HepG2 (cell line): Measurements from ENCODE around the gene SLC25A19. TPM values are rescaled to one million over a fixed set of nuclear protein-coding genes. Genes with fewer than 3 reads are reported as not detected.

Source experiments
- AFF4 ChIP-seq: sonication (generic); formaldehyde crosslinking; IDR thresholded peaks from 2 replicates; pipeline ENCODE4 v1.4.0; 2020; ENCODE audit warnings: missing genetic modification reagents
- GFI1 ChIP-seq: sonication (generic); formaldehyde crosslinking; IDR thresholded peaks from 2 replicates; pipeline ENCODE4 v1.5.0; 2020; ENCODE audit warnings: missing genetic modification reagents, mild to moderate bottlenecking, borderline replicate concordance
- JDP2 ChIP-seq: sonication (generic); formaldehyde crosslinking; IDR thresholded peaks from 2 replicates; pipeline ENCODE4 v1.8.1; 2022; ENCODE audit warnings: missing genetic modification reagents, borderline replicate concordance
- JUN ChIP-seq: sonication (generic); formaldehyde crosslinking; IDR thresholded peaks from 2 replicates; pipeline ENCODE4 v1.4.0; 2020; ENCODE audit warnings: mild to moderate bottlenecking, missing genetic modification reagents
- KAT2B ChIP-seq: fragments of 150-350 bp; IDR thresholded peaks from 2 replicates; pipeline ENCODE4 v1.6.1; 2014; ENCODE audit warnings: low read depth, low read length, borderline replicate concordance
- KDM2A ChIP-seq: sonication (generic); formaldehyde crosslinking; IDR thresholded peaks from 2 replicates; pipeline ENCODE4 v1.4.0; 2020; ENCODE audit warnings: low read depth, missing genetic modification reagents, borderline replicate concordance
- SRSF1 ChIP-seq: fragments of 200-400 bp; formaldehyde crosslinking; optimal IDR thresholded peaks from 2 replicates; pipeline ENCODE3; 2017; ENCODE audit warnings: mild to moderate bottlenecking, low read depth, low read length, moderate library complexity
- ZBTB21 ChIP-seq: sonication (generic); formaldehyde crosslinking; IDR thresholded peaks from 2 replicates; pipeline ENCODE4 v1.4.0; 2020; ENCODE audit warnings: missing genetic modification reagents
- ZFP82 ChIP-seq: sonication (generic); formaldehyde crosslinking; IDR thresholded peaks from 2 replicates; pipeline ENCODE4 v1.5.1; 2020; ENCODE audit warnings: mild to moderate bottlenecking, missing genetic modification reagents, borderline replicate concordance
- ZHX1 ChIP-seq: sonication (generic); formaldehyde crosslinking; IDR thresholded peaks from 2 replicates; pipeline ENCODE4 v1.8.1; 2022; ENCODE audit warnings: low read depth, mild to moderate bottlenecking, missing genetic modification reagents
- ZNF253 ChIP-seq: sonication (generic); formaldehyde crosslinking; IDR thresholded peaks from 2 replicates; pipeline ENCODE4 v1.8.0; 2022; ENCODE audit warnings: mild to moderate bottlenecking, missing genetic modification reagents, borderline replicate concordance
- ZNF335 ChIP-seq: sonication (generic); formaldehyde crosslinking; IDR thresholded peaks from 2 replicates; pipeline ENCODE4 v1.4.0; 2020; ENCODE audit warnings: missing genetic modification reagents
- ZNF407 ChIP-seq: sonication (generic); formaldehyde crosslinking; IDR thresholded peaks from one replicate; pipeline ENCODE4 v1.5.1; 2020; ENCODE audit warnings: mild to moderate bottlenecking, missing genetic modification reagents; ENCODE audit errors: not compliant biosample characterization
- ZNF746 ChIP-seq: sonication (generic); formaldehyde crosslinking; IDR thresholded peaks from 2 replicates; pipeline ENCODE4 v1.8.0; 2022; ENCODE audit warnings: mild to moderate bottlenecking, missing genetic modification reagents
- polyA plus RNA-seq, 8 experiments: library from polyadenylated mRNA; depleted of rRNA in 3 of 8; stranded (reverse) in 7 of 8; unstranded in 1 of 8; fragments of >200 nt; fragmentation: Illumina TruSeq in 4 of 8; extraction: Trizol in 4 of 8; gene quantifications; 2 replicates each; pipeline versions ENCODE4 v1.2.1 to v1.2.3, GENCODE V29; 2011 to 2016; ENCODE audit warnings: low read depth in 4 of 8, missing spikeins in 1 of 8, mixed read lengths in 1 of 8; ENCODE audit not compliant: insufficient read depth in 1 of 8
- total RNA-seq, 5 experiments: library from RNA; depleted of rRNA; stranded (reverse); fragments of >200 nt; fragmentation: Illumina TruSeq; extraction: Trizol; gene quantifications; 2 replicates each; pipeline ENCODE4 v1.2.3, GENCODE V29; 2016; ENCODE audit warnings: low read depth in 1 of 5

Gene SLC25A19
- total and polyA plus RNA-seq, 2 of the 13 experiments (the other 11 are each of a cell fraction or from before 2014, with no cell fraction given) = 24.4 to 41.4 TPM

GRCh38 chr17:75313941-75314551, 24.8 kb upstream of the SLC25A19 start (continued):
- TF ChIP-seq AFF4 (CRISPR knock-in tag) = no peak
- TF ChIP-seq KDM2A (CRISPR knock-in tag) = 0 out of 2 replicates have a peak, but pooled peaks have one; percentile 14
- 0 out of 2 replicates have a peak, but pooled peaks have one; percentile 62 for TF ChIP-seq ZHX1
- TF ChIP-seq ZNF407 (CRISPR knock-in tag) = no peak
- TF ChIP-seq JDP2 (CRISPR knock-in tag) = no peak
- no peak for TF ChIP-seq GFI1 (CRISPR knock-in tag)
- no peak for TF ChIP-seq ZFP82
- 0 out of 2 replicates have a peak, but pooled peaks have one; percentile 42 for TF ChIP-seq ZNF746 (CRISPR knock-in tag)
- TF ChIP-seq ZNF253 (CRISPR knock-in tag) = no peak
- no peak for TF ChIP-seq JUN (CRISPR knock-in tag)
- TF ChIP-seq ZNF335 (CRISPR knock-in tag) = peak; percentile 43; the same call in 1 of the 2 replicates
- no peak for TF ChIP-seq ZBTB21 (CRISPR knock-in tag)
- TF ChIP-seq KAT2B = no peak
- no peak for TF ChIP-seq SRSF1
